HG03439 (cell line): ENCODE results near the gene DZIP1.

Experiments used
- ATAC-seq: cut with Tn5 transposase; IDR thresholded peaks from one replicate; pipeline ENCODE4 v1.9.1; 2021; ENCODE audit warnings: mild to moderate bottlenecking, moderate library complexity; ENCODE audit not compliant: unreplicated experiment

Gene DZIP1

GRCh38 chr13:95643571-95643935 is 953 bp downstream of the DZIP1 start:
- ATAC-seq: no peak

GRCh38 chr13:95642999-95643398 is 1.5 kb downstream of the DZIP1 start:
- no peak for ATAC-seq

GRCh38 chr13:95642028-95642621 is 2.4 kb downstream of the DZIP1 start:
- no peak for ATAC-seq

- no peak for ATAC-seq
These were observed 3.0 kb downstream of the DZIP1 start for GRCh38 chr13:95641291-95642027.

GRCh38 chr13:95636853-95637252 is 7.7 kb downstream of the DZIP1 start:
- ATAC-seq: no peak

GRCh38 chr13:95630593-95630992 is 13.9 kb downstream of the DZIP1 start:
- ATAC-seq: no peak

GRCh38 chr13:95629071-95629470 is 15.4 kb downstream of the DZIP1 start:
- ATAC-seq: no peak

- ATAC-seq: no peak
These were observed 16.0 kb downstream of the DZIP1 start for GRCh38 chr13:95628488-95628887.

- no peak for ATAC-seq
These were observed 16.9 kb downstream of the DZIP1 start for GRCh38 chr13:95627590-95627989.

- ATAC-seq: no peak
These were observed 17.7 kb downstream of the DZIP1 start for GRCh38 chr13:95626768-95627167.

GRCh38 chr13:95624020-95624419 is 20.5 kb downstream of the DZIP1 start:
- no peak for ATAC-seq

- no peak for ATAC-seq
These were observed 21.4 kb downstream of the DZIP1 start for GRCh38 chr13:95623141-95623540.

GRCh38 chr13:95620825-95621498 is 23.5 kb downstream of the DZIP1 start:
- ATAC-seq: no peak

GRCh38 chr13:95620030-95620824 is 24.3 kb downstream of the DZIP1 start:
- ATAC-seq: no peak

GRCh38 chr13:95615539-95615938 is 29.0 kb downstream of the DZIP1 start:
- no peak for ATAC-seq

- ATAC-seq: no peak
These were observed 29.8 kb downstream of the DZIP1 start for GRCh38 chr13:95614641-95615245.

- ATAC-seq: no peak
These were observed 35.7 kb downstream of the DZIP1 start for GRCh38 chr13:95608640-95609323.

- ATAC-seq: no peak
These were observed 37.1 kb downstream of the DZIP1 start for GRCh38 chr13:95607366-95607765.

GRCh38 chr13:95605448-95606125 is 38.9 kb downstream of the DZIP1 start:
- no peak for ATAC-seq

- no peak for ATAC-seq
These were observed 40.0 kb downstream of the DZIP1 start for GRCh38 chr13:95604556-95604915.
